22Rv1 (cell line): ENCODE measurements around the gene CDKN2AIPNL.
"Not testable (repeated sequence)": the region's sequence is repeated elsewhere in the genome, so short reads cannot be mapped to it uniquely, and the experiment has no call there.

ENCODE experiments used
- H3K27ac ChIP-seq: fragments of 450-650 bp; 2 replicates; pipeline ENCODE4 v1.5.1; 2017
- ZFX ChIP-seq: fragments of 450-650 bp; IDR thresholded peaks from 2 replicates; pipeline ENCODE4 v1.6.1; 2017; ENCODE audit warnings: antibody characterized with exemption, borderline replicate concordance
- TF ChIP-seq, protein P1 (sequence below): fragments of 450-650 bp; IDR thresholded peaks from 2 replicates; pipeline ENCODE4 v1.5.1; 2017; ENCODE audit warnings: mild to moderate bottlenecking

Gene CDKN2AIPNL

GRCh38 chr5:134430001-134430569 lies 18.4 kb upstream of the CDKN2AIPNL start:
- no peak for TF ChIP-seq ZFX
- TF ChIP-seq, protein P1, sequence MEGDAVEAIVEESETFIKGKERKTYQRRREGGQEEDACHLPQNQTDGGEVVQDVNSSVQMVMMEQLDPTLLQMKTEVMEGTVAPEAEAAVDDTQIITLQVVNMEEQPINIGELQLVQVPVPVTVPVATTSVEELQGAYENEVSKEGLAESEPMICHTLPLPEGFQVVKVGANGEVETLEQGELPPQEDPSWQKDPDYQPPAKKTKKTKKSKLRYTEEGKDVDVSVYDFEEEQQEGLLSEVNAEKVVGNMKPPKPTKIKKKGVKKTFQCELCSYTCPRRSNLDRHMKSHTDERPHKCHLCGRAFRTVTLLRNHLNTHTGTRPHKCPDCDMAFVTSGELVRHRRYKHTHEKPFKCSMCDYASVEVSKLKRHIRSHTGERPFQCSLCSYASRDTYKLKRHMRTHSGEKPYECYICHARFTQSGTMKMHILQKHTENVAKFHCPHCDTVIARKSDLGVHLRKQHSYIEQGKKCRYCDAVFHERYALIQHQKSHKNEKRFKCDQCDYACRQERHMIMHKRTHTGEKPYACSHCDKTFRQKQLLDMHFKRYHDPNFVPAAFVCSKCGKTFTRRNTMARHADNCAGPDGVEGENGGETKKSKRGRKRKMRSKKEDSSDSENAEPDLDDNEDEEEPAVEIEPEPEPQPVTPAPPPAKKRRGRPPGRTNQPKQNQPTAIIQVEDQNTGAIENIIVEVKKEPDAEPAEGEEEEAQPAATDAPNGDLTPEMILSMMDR: no peak
- H3K27ac ChIP-seq: no peak overlapping the region

DNA sequence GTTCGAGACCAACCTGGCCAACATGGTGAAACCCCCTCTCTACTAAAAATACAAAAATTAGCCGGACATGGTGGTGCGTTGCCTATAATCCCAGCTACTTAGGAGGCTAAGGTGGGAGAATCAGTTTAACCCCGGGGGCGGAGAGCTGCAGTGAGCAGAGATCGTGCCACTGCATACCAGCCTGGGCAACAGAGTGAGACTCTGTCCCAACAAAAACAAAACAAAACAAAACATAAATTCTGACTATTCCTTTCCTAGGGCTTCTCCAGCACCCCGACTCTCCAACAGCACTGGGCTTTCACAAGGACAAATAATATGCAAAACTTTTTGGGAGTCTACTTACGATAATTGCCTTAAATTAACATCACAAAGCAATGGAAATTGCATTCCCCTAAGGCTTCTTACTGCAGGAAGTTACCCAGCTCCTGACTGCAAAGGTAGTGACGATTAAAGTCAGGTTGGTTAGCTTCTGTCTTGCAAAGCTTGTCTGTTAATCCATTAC lies 15.9 kb upstream of the CDKN2AIPNL start:
- H3K27ac ChIP-seq: no peak overlapping the region
- TF ChIP-seq, protein P1: no peak
- no peak for TF ChIP-seq ZFX

- H3K27ac ChIP-seq: no peak overlapping the region
- no peak for TF ChIP-seq ZFX
- TF ChIP-seq, protein P1: no peak
Measured at GRCh38 chr5:134426361-134426760, 14.7 kb upstream of the CDKN2AIPNL start.

- TF ChIP-seq, protein P1: no peak
- no peak overlapping the region for H3K27ac ChIP-seq
Measured at GRCh38 chr5:134423376-134423775, 11.7 kb upstream of the CDKN2AIPNL start.

- no peak for TF ChIP-seq ZFX
- TF ChIP-seq, protein P1: no peak
- H3K27ac ChIP-seq: no peak overlapping the region
Measured at GRCh38 chr5:134422791-134423365, 11.2 kb upstream of the CDKN2AIPNL start.

GRCh38 chr5:134421038-134421437 lies 9.4 kb upstream of the CDKN2AIPNL start:
- not testable (repeated sequence) for H3K27ac ChIP-seq

DNA sequence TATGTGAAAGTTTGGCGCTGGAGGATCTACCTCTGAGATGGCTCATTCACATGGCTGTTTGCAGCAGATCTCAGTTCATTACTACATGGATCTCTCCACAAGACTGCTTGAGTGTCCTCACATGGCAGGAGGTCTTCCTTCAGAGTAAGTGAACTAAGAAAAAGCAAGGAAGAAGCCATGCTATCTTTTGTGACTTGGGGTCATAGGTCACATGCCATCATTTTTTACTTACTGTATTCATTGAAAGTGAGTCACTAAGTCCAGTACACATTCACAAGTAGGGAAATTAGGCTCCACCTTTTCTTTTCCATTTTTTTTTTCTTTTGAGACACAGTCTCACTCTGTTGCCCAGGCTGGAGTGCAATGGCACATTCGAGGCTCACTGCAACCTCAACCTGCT lies 8.7 kb upstream of the CDKN2AIPNL start:
- no peak for TF ChIP-seq ZFX
- no peak overlapping the region for H3K27ac ChIP-seq

DNA sequence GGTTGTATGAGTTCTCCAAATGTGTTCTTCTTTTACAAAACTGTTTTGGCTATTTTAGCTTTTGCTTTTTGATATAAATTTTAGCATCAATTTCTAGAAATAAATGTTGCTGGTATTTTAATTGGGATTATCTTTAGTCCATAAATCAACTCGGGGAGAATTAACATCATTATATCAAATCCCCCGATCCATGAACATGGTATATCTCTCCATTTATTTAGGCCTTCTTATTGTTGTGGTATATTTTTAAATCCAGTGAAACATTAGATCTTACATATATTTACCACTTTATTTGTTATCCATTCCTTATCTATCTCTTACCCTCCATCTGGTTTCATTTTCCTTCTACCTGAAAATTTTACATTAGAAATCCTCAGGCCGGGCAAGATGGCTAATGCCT lies 7.3 kb upstream of the CDKN2AIPNL start:
- TF ChIP-seq ZFX: no peak
- TF ChIP-seq, protein P1: no peak
- H3K27ac ChIP-seq: no peak overlapping the region
